Measurements from ENCODE around the gene FAAP20.

FAAP20 gene

DNA sequence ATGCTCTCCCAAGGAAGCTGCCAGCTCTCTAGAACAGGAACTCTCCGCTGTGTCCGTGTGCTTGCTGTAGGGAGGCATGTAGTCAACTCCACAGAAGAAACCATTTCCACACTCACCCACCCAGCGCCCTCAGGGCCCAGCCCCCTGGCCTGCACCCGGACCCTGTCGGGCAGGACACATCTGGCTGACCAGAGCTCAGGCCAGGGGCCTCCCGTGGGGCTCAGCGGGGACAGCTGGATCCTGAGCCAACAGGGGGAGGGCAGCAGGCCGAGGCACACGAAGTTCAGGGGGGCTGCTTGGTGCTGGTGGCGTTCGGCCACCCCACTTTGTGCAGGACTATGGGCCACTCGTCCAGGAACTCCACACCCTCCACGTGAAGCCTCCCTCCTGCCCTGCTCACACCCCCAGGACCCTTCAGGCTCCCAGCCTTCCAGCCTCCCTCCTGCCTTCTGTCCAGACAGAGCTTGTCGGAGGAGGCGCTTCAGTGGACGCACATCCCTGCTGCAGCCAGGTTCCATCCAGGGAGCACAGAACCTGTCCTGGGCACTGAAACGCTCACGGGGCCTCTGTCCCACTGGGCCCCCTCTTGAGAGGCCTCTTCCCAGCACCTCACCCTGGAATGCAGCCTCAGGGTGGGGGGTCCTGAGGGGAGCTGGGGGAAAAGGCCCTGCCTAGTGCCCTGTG, 15.0 kb upstream of the FAAP20 start:
- no peak for DNase-seq

DNA sequence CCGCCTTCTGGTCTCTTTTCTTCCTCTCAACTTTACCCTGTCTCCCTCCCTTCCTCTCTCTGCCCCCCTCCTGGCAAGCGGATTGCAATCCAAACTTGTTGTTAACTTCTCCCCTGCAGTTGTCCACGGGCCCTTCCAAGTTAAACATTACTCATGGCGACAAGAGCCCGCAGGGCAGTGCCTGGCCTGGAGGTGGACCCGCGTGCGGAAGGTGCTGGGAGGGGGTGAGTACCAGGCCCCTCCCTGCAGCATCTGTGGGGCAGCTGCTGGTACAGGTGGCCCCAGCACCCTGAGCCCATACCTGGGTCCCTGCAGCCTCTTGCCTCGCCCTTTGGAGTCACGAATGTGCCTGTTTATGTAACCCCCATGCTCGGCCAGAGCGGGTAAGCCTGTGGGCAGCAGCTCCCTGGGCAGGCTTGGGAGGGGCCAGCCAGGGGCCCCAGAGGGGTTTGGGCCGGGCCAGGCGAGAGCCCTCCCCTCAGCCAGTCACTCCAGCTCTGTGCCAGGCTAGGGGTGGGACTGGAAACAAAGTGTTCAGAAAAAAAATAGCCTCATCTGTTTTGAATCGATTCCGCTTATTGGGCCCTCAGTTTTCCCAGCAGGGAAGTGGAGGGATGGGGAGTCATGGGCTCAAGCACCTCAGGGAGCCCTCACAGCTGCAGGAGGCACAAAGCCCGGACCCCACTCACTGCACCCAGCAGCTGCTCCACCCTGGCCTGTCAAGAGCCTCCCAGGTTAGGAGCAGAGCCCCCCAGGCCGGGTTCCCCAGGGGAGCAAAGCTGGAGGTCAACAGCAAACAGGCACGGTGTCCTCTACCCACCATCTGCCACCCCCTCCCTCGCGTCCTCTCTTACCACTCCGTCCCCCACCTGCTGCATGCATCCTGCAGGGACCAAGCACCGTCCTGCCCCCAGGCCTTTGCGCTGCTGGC, 14.0 kb upstream of the FAAP20 start:
- no peak for DNase-seq

DNA sequence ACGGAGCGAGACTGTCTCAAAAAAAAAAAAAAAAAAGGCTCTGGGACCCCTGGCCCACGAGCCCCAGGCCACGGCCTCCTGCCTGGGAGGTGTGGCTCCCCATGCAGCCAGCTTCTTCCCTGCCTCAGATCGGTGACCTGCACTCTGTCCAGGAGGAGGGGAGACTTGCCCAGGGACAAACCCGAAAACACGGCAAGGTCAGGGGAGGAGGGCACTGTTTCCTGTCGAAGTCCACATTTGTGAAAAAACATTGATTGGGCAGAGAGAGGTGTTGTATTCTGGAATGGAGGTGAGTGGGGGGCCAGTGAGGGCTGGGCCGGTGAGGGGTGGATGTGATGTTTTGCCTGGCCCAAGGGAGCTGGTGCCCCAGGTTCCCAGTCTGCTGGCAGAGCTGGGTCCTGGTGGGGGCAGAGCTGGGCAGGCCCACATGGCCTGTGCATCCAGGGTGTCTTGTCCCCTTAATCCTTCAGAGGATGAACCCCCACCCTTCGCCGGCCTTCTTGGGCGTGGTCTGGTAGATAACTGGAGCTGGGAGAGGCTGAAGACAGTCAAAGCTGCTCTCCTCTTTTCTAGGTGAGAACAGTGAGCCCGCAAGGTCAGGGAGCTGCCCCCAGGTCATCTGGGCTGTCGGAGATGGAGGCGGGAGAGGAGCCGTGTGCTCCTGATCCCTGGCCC, 12.4 kb upstream of the FAAP20 start:
- no peak for DNase-seq

GRCh38 chr1:2205191-2205952, 10.8 kb upstream of the FAAP20 start:
- DNase-seq: peak; percentile 66

DNA sequence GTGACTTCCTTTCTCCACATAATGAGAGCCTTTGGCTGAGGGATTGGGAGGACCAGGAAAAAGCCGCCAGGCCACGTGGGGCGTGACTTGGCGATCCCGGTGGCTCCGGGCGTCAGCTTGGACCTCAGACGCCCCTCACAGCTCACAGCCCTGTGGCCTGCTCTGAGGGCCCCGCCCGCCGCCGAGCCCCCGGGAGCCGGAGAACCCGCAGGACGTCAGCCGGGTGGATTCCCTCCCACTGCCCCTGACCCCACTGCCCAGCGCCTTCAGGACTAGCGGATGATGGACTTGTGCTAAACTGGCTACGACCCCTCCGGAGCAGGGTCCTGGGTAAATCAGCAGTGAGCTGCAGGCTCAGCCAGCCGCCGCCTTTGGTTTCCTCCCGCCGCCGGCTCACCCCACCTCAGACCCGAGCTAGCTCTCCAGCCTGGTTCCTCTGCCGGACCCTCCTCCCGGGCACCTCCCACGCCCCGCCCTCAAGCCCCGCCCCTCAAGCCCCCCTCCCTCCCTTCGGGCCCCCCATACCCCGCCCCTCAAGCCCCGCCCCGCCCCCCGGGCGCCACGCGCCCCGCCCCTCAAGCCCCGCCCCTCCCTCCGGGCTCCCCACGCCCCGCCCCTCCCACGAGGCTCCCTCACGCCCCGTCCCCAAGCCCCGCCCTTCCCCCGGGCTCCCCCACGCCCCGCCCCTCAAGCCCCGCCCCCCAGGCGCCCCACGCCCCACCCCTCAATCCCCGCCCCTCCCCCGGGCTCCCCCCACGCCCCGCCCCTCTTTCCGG, 10.0 kb upstream of the FAAP20 start:
- DNase-seq: no peak

GRCh38 chr1:2203671-2204414, 9.3 kb upstream of the FAAP20 start:
- no peak for DNase-seq

GRCh38 chr1:2202843-2203601, 8.4 kb upstream of the FAAP20 start:
- no peak for DNase-seq

DNA sequence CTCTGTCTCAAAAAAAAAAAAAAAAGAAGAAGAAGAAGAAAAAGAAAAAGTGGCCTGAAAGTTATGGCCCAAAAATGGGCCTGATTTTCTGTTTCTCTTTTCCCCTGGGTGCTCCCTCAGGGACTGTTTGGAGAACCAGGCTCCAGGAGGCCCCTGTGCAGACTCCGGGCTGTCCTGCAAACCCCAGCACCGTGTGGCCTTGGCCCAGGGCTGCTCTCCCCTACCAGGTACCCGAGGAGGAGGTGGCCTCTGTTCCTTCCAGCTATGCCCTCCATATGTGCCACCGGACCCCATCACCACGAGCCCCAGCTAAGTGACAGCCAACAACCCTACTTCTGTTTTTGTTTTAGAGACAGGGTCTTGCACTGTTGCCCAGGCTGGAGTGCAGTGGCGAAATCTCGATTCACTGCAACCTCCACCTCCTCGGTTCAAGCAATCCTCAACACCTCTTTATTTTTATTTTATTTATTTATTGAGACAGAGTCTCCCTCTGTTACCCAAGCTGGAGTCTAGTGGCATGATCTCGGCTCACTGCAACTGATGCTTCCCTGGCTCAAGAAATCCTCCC, 7.5 kb upstream of the FAAP20 start:
- no peak for DNase-seq

DNA sequence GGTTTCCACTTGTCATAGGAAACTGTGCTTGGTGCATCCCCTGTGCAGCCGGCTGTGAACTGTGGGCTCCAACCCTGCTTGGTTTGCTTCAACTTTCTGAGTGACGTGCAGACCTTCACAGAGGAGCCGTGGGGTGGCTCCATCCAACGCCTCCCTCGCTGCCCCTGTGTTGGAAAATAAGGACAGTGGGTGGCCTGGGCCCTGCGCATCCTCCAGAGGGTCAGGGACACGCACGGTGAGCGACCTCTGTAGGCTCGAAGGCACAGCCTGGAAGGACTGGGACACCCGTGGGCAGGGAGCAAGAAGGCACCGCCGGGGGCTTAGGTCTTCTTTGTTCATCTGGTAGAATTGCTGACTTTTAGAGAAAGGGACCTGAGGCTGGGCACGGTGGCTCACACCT, 6.5 kb upstream of the FAAP20 start:
- DNase-seq: no peak

- DNase-seq: no peak
These were observed 5.9 kb upstream of the FAAP20 start for GRCh38 chr1:2200308-2200943.

DNA sequence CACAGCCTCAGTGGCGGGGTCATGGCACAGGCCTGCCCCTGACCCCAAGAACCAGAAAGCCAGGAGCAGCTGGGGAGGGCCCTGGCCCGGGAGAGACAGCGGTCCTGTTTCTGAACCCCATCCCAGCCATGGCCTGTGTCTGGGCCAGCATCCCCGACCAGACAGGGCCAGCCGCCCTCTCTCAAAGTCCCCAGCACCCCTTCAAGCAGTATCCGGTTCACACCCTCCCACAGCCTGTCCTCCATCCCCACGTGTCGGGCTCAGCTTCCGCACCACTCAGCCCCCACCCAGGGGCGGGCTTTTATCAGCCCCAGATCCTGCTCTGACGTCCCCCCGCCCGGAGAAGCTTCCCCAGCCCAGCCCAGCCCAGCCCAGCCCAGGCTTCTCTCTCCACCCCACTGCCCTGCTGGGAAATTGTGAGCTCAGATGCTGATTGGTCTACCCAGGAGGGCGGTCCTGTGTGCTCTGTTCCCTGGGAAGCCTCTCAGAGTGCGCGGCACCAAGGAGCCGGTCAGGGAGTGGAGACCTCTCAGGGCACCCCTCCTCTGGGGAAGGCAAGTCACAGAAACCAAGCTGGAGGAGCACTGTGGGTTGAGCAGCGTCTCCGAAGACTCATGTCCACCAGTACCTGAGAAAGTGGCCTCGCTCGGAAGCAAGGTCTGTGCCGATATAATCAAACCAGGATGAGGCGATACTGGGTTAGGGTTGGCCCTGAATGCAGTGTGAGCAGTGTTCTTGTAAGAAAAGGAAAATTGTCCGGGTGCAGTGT, 4.7 kb upstream of the FAAP20 start:
- no peak for DNase-seq

GRCh38 chr1:2198571-2198970, 4.0 kb upstream of the FAAP20 start:
- no peak for DNase-seq

DNA sequence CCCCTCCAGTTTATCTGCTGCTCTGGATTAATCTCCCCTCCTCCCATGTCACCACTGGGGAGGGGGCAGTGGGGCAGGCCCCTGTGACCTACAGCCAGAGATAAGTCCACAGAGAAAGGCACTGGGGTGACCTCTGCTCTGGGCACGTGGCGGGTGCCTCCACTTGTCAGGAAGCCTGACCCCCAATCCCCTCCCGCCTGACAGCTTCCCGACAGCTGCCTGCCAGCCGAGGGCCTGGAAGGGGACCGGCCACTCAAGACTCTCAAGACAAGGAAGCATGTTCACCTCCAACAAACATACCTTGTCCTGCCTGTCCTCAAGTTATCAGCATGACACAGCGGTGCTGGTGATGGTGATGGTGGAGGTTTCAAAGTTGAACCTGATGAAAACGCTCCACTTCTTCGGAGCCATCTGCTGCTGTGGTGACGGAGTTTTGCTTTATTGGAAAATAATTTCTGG, 3.2 kb upstream of the FAAP20 start:
- DNase-seq: no peak

- DNase-seq: no peak
These were observed 2.5 kb upstream of the FAAP20 start for GRCh38 chr1:2196901-2197638.

DNA sequence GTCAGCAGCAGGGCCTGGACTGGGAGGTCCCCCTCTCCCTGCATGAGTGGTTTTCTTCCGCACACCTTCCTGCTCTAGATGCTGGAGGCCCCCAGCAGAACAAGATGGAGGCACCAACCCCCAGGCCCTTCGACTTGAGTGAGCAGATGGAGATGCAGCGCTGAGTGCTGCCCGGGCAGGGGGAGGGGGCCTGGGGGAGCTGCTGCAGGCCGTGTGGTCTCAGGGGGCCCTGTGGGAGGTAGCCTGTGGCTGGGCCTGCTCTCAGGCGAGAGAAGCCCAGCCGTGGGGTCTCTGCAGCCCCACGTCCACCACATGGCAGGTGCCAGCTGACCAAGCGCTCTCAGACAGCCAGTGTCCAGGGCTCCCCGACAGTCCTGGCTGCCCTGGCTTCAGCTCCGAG, 1.2 kb upstream of the FAAP20 start:
- DNase-seq: no peak

DNA sequence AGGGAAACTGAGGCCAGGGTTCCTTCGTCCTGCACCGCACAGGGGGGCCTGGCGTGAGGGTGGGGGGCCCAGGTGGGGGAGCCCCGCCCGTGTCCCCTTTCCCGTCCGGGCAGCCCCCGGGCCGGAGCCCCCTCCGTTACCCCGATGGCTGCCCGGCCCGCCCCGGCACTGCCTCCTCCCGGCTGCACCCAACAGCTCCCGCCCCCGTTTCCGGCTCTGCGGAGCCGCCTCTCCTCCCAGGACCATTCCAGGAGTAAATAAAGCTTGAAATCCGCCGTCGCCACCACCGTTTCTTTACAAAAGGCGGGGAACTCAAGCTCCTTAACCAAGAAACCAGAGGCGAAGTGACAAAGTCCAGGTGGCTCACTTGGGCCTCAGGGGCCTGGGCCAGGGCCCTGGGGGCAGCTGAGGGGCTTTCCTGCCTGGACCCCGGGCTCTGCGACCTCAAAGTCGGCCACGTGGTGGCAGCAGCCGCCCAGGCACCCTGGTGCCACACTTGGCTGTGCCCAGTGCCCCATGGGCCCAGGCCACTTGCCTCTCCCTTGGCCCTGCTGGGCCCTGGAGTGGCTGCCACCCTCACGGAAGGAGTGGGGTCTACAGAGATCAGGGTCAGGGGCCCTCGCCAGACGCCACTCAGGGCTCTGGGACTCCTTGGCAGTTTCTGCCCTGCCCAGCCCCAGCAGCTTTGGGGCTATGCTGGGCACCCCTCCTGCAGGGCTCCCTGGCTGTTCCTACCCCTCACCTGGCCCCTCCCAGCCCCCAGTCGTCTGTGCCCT, 514 bp upstream of the FAAP20 start:
- DNase-seq: peak; percentile 31
